AG04449 (cell line): ENCODE data around the gene POLR3C.

Experiments
- CTCF ChIA-PET: fragments of 350-600 bp; formaldehyde crosslinking; extraction: SDS; loops from one replicate; lab custom pipeline; 2021; ENCODE audit warnings: antibody characterized with exemption; lab: Yijun Ruan, JAX
- POLR2A ChIA-PET: fragments of 400-600, 350-600 bp; formaldehyde crosslinking; extraction: SDS; loops from one replicate; lab custom pipeline; 2020; ENCODE audit warnings: antibody characterized with exemption, inconsistent platforms; lab: Yijun Ruan, JAX
- DNase-seq: peaks from one replicate; pipeline ENCODE4 v3.0.0-alpha.2; 2010; ENCODE audit warnings: low read depth, low spot score
- H3K4me3 ChIP-seq: 2 replicates; pipeline ENCODE4 v1.5.1; 2011; ENCODE audit warnings: low read depth, mild to moderate bottlenecking, control low read depth, low read length
- CTCF ChIP-seq: IDR thresholded peaks from one replicate; pipeline ENCODE4 v1.5.1; 2011; ENCODE audit warnings: mild to moderate bottlenecking, moderate library complexity, low read length, control low read depth, inconsistent platforms; ENCODE audit not compliant: insufficient read depth; ENCODE audit errors: missing control alignments

POLR3C gene

GRCh38 chr1:145795257-145795881 is 28.6 kb upstream of the POLR3C start:
- POLR2A ChIA-PET, result no interaction called here
- no peak for TF ChIP-seq CTCF
- CTCF ChIA-PET, result interaction anchor here (1.4 kb wide), 1 partner anchor 10 kb away, joined by 3 read pairs; no protein-coding TSS in a partner anchor
- no peak overlapping the region for H3K4me3 ChIP-seq
- no peak for DNase-seq

DNA sequence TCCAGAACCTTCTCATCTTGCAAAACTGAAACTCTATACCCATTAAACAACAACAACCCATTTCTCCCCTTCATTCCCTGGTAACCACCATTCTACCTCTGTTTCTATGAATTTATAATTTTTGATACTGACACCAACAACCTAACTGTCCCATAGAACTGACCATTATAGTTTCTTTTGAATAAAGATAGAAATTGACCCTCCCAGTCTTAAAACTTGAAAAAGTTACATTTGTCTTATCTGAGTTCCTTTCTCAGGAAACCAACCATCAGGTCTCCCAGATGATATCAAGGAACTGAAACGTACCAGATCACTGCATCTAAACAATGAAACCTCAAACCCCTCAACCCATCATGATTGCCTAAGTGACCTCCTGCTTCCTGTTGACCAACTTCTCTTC is 27.2 kb upstream of the POLR3C start:
- ChIA-PET CTCF (no interaction called here), POLR2A (no interaction called here)
- H3K4me3 ChIP-seq, result no peak overlapping the region
- DNase-seq, result no peak
- no peak for TF ChIP-seq CTCF

GRCh38 chr1:145799806-145800205 is 24.2 kb upstream of the POLR3C start:
- POLR2A ChIA-PET, result no interaction called here
- no peak for TF ChIP-seq CTCF
- CTCF ChIA-PET, result no interaction called here
- no peak overlapping the region for H3K4me3 ChIP-seq
- no peak for DNase-seq

DNA sequence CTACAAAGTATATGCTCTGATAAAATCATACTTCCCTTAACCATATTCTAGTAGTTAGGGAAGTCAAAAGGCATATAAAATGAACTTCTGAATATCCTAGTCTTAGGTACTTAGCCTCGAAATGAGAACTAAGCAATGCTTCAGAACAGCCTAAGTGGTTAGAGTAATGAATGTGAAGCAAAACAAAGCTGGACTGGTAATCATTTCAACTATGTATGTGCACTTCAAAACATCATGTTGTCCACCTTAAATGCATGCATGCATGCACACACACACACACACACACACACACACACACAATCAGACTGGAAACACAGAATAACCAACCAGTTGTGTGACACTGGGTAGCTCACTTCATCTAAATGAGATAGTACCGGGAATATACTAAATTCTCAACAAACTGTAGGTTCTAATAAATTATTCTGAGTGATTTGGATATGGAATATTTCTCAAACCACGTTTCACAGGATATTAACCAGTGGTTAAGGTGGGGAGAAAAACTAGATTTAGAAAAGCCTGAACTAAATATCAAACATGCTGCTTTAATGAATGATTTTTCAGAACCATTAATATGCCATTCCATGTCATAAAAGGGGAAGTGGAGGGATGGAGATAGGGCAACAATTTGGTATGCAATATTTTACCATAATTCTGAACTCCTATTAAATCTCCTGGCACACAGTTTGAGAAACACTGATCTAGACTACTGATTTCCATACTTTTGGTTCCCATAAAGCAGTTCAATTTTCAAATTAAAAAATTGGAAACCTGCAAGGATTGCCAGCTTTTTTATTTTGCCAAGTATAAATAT is 19.6 kb upstream of the POLR3C start:
- H3K4me3 ChIP-seq, result no peak overlapping the region
- CTCF ChIA-PET, result interaction anchor here (1.2 kb wide), 1 partner anchor 18 kb away, joined by 3 read pairs; no protein-coding TSS in a partner anchor
- no peak for DNase-seq
- POLR2A ChIA-PET, result interaction anchor here (0.8 kb wide), 1 partner anchor 53 kb away, joined by 4 read pairs; no protein-coding TSS in a partner anchor
- TF ChIP-seq CTCF, result no peak

- CTCF ChIA-PET, result interaction anchor here (0.9 to 3.2 kb wide), 3 partner anchors 19 to 87 kb away, joined by 3 to 9 read pairs (median 3); partner anchors contain the start of gene NUDT17
- no peak overlapping the region for H3K4me3 ChIP-seq
- POLR2A ChIA-PET, result no interaction called here
- DNase-seq, result no peak
- no peak for TF ChIP-seq CTCF
Measured at GRCh38 chr1:145805057-145805456, 18.9 kb upstream of the POLR3C start.

- DNase-seq, result no peak
- ChIA-PET CTCF (interaction anchor here (3.2 kb wide), 1 partner anchor 39 kb away, joined by 9 read pairs; the partner anchor contains the start of gene NUDT17), POLR2A (no interaction called here)
- TF ChIP-seq CTCF, result no peak
- H3K4me3 ChIP-seq, result no peak overlapping the region
Measured at GRCh38 chr1:145806408-145806807, 17.6 kb upstream of the POLR3C start.
